T-cell (primary cell): ENCODE results near the gene DMTF1. TPM values are rescaled to one million over a fixed set of nuclear protein-coding genes. Genes with fewer than 3 reads are reported as not detected.

ENCODE experiments used
- ATAC-seq, 4 experiments: fragments of 200-7000 bp in 3 of 4; fragments of 150-1000 bp in 1 of 4; cut with Tn5 transposase; replicated peaks in 1 of 4; 1 replicate in 3 of 4; 2 replicates in 1 of 4; pipeline ENCODE4 v1.10.0; 2021; ENCODE audit warnings: moderate library complexity in 3 of 4, mild to moderate bottlenecking in 2 of 4, moderate number of reproducible peaks in 1 of 4
- CTCF ChIA-PET, 2 donors: fragments of 300-600 bp; sonication (Branson Sonifier 250); formaldehyde crosslinking; loops; one replicate each; lab custom pipeline; 2022; ENCODE audit warnings: antibody characterized with exemption in 2 of 2; lab: Charles Lee
- POLR2A ChIA-PET, 2 donors: fragments of 300-600 bp; sonication (Branson Sonifier 250); formaldehyde crosslinking; loops; one replicate each; lab custom pipeline; 2022; ENCODE audit warnings: antibody characterized with exemption in 2 of 2; lab: Charles Lee
- DNase-seq, 35 experiments: peaks; one replicate each; pipeline versions ENCODE4 v3.0.0 to v3.0.0-alpha.2; 2013 to 2023
- H3K27ac ChIP-seq: one replicate; pipeline ENCODE4 v1.5.1; 2013; ENCODE audit warnings: low read length
- H3K27me3 ChIP-seq, 2 experiments: replicated peaks in 1 of 2; 1 replicate in 1 of 2; 2 replicates in 1 of 2; pipeline versions ENCODE4 v1.6.1 to v1.7.0; 2013; ENCODE audit warnings: low read length in 1 of 2, mixed read lengths in 1 of 2; ENCODE audit not compliant: control insufficient read depth in 2 of 2, insufficient read depth in 2 of 2; ENCODE audit errors: extremely low read depth in 1 of 2
- H3K36me3 ChIP-seq, 2 donors: 1 replicate in 1 of 2; 2 replicates in 1 of 2; pipeline versions ENCODE4 v1.6.1 to v1.7.0; 2013; ENCODE audit warnings: low read length in 1 of 2; ENCODE audit not compliant: control insufficient read depth in 2 of 2, insufficient read depth in 1 of 2; ENCODE audit errors: extremely low read depth in 1 of 2
- H3K4me1 ChIP-seq, 2 experiments: 1 replicate in 1 of 2; 2 replicates in 1 of 2; pipeline versions ENCODE4 v1.6.1 to v1.7.0; 2013; ENCODE audit warnings: low read length in 2 of 2, mixed read lengths in 1 of 2; ENCODE audit not compliant: insufficient read depth in 2 of 2, control insufficient read depth in 1 of 2; ENCODE audit errors: extremely low read depth in 1 of 2
- H3K4me3 ChIP-seq, 2 donors: 1 replicate in 1 of 2; 2 replicates in 1 of 2; pipeline versions ENCODE4 v1.5.1 to v1.7.0; 2013; ENCODE audit warnings: mild to moderate bottlenecking in 2 of 2, low read length in 1 of 2, moderate library complexity in 1 of 2; ENCODE audit not compliant: control insufficient read depth in 1 of 2; ENCODE audit errors: extremely low read depth in 1 of 2
- H3K9me3 ChIP-seq: 2 replicates; pipeline ENCODE4 v1.7.0; 2013
- H3K27ac Mint-ChIP-seq, 2 donors: one replicate each; pipeline ENCODE4 v1.8.0; 2020 to 2021; ENCODE audit warnings: mild to moderate bottlenecking in 2 of 2, mixed read lengths in 2 of 2
- H3K27me3 Mint-ChIP-seq, 2 donors: one replicate each; pipeline ENCODE4 v1.8.0; 2021 to 2022; ENCODE audit warnings: mixed read lengths in 2 of 2
- H3K36me3 Mint-ChIP-seq: one replicate; pipeline ENCODE4 v1.8.0; 2021; ENCODE audit warnings: mixed read lengths
- H3K4me1 Mint-ChIP-seq, 3 donors: one replicate each; pipeline ENCODE4 v1.8.0; 2020 to 2022; ENCODE audit warnings: mixed read lengths in 3 of 3, mild to moderate bottlenecking in 1 of 3
- H3K4me3 Mint-ChIP-seq, 3 donors: one replicate each; pipeline ENCODE4 v1.8.0; 2020 to 2022; ENCODE audit warnings: mild to moderate bottlenecking in 3 of 3, mixed read lengths in 3 of 3, moderate library complexity in 3 of 3
- H3K9me3 Mint-ChIP-seq, 3 donors: one replicate each; pipeline ENCODE4 v1.8.0; 2020 to 2022; ENCODE audit warnings: mixed read lengths in 3 of 3
- WGBS: methylation state at CpG from one replicate; pipeline ENCODE4 v1.1.5; 2013; ENCODE audit warnings: missing lambda C conversion rate; ENCODE audit not compliant: insufficient coverage; 5-methylcytosine and 5-hydroxymethylcytosine counted together
- total RNA-seq, 35 experiments: library from RNA in 6 of 35; stranded (reverse) in 6 of 35; fragments of 120-200 nt in 1 of 35; gene quantifications; one replicate each; pipeline versions ENCODE4 v1.2.1 to v1.2.4 and lab custom pipeline; 2013 to 2026

The DMTF1 gene
- total RNA-seq, 5 donors from 2014 or later (not counting 1 experiment from before 2014, with no cell fraction given) = 128 to 176 (median 136) TPM

DNA sequence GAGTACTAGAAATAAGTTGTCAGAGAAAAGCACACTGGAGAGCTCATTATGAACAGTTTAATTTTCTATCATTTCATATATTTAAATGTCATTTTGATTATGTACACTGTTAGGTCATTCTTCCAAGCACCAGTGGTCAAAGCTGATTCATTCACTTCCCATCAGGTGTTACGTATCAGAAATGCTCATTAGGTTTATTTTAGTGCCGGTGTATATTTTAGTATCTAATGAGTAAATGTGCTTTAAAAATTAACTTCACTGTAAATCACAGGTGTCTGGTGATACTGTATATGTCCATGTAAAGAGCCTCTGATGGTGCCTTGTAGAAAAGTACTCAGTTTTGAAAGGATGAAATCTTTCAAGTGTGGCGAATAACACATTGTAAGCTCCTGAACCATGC lies 3.5 kb downstream of the DMTF1 start:
- Histone ChIP-seq H3K36me3 (no peaks in the 10 kb centered on the region), H3K27me3 (no peaks in the 10 kb centered on the region), H3K27ac (no peak overlapping the region), H3K4me3 (no peak overlapping the region), H3K4me1 (peaks cover 13 to 29% of the 10 kb centered on the region in 2 experiments), H3K9me3 (no peaks in the 10 kb centered on the region)
- H3K36me3 Mint-ChIP-seq = peaks cover 4% of the 10 kb centered on the region
- peaks cover 69 to 80% (median 77%) of the 10 kb centered on the region in 3 donors for H3K4me1 Mint-ChIP-seq
- CTCF ChIA-PET = interaction anchor here (0.6 to 0.7 kb wide), 4 partner anchors 8 to 260 kb away, joined by 3 to 6 read pairs (median 5); partner anchors contain the start of genes ELAPOR2 (in 1 of the 2) and TMEM243 (in 1 of the 2)
- H3K27me3 Mint-ChIP-seq = no peaks in the 10 kb centered on the region
- WGBS = no CpG with 5 or more reads among the region's 3 CpGs
- no peak overlapping the region for H3K27ac Mint-ChIP-seq
- ATAC-seq (no peak), DNase-seq (no peak)
- no peaks in the 10 kb centered on the region for H3K9me3 Mint-ChIP-seq
- peak overlapping the region; percentile 8 to 44 (median 13) for H3K4me3 Mint-ChIP-seq
- POLR2A ChIA-PET = interaction anchor here in 1 of 2 donors (0.7 to 0.9 kb wide), 2 partner anchors 17 kb away, joined by 4 to 7 read pairs; no protein-coding TSS in a partner anchor

DNA sequence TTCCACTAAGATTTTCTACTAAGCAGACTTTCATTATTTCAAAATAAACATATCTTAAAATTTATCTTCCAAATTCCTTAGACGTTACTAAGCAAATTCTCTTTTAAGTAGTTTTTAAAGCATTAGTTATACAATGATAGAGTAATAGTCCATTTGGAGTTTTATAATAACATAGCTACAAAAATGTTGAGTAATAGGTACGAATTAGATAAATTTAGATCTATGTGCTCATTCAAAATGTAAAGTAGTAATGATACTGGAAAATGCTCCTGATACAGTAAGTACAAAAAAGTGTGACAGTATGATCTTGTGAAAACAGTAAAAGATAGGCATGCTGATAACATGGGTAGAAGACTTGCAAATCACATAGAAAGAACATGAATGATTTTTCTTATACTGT lies 4.5 kb downstream of the DMTF1 start:
- ChIA-PET CTCF (interaction anchor here in 1 of 2 donors (0.7 kb wide), 1 partner anchor 8 kb away, joined by 3 read pairs; no protein-coding TSS in a partner anchor), POLR2A (interaction anchor here (0.6 kb wide), 2 partner anchors 55 to 127 kb away, joined by 3 to 5 read pairs; no protein-coding TSS in a partner anchor)
- ATAC-seq (no peak), DNase-seq (no peak)
- peak overlapping the region in 1 of 3 donors; percentile 8 for H3K4me3 Mint-ChIP-seq
- no peaks in the 10 kb centered on the region for H3K9me3 ChIP-seq
- H3K27me3 ChIP-seq = no peaks in the 10 kb centered on the region
- H3K27ac ChIP-seq = no peak overlapping the region
- peak overlapping the region in 1 of 2 donors; percentile 11 for H3K27ac Mint-ChIP-seq
- peaks cover 4% of the 10 kb centered on the region for H3K36me3 Mint-ChIP-seq
- H3K4me1 ChIP-seq = peaks cover 15 to 27% of the 10 kb centered on the region in 2 experiments
- WGBS = no CpG with 5 or more reads among the region's 2 CpGs
- no peaks in the 10 kb centered on the region for H3K27me3 Mint-ChIP-seq
- no peaks in the 10 kb centered on the region for H3K9me3 Mint-ChIP-seq
- no peaks in the 10 kb centered on the region for H3K36me3 ChIP-seq
- H3K4me3 ChIP-seq = no peak overlapping the region
- peaks cover 71 to 77% (median 73%) of the 10 kb centered on the region in 3 donors for H3K4me1 Mint-ChIP-seq

DNA sequence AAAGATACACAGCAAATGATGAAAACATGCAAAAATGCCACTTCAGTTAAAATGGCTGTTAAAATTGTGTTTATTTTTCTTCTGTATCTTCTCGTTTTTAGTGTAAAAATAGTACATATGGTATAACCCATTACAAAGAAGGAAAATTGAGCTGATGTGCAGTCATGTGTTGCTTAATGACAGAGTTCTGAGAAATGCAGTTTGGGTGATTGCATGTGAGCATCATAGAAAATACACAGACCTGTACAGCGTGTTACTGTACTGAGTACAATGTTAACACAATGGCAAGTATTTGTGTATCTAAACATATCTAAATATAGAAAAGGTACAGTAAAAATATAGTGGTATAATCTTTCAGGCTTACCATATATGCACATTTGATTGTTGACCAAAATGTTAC lies 7.3 kb downstream of the DMTF1 start:
- Mint-ChIP-seq H3K27me3 (no peaks in the 10 kb centered on the region), H3K27ac (no peak overlapping the region), H3K4me1 (peaks cover 60 to 77% (median 69%) of the 10 kb centered on the region in 3 donors), H3K9me3 (no peaks in the 10 kb centered on the region), H3K36me3 (peaks cover 14% of the 10 kb centered on the region), H3K4me3 (no peak overlapping the region)
- Histone ChIP-seq H3K27ac (no peak overlapping the region), H3K4me1 (peaks cover 6 to 13% of the 10 kb centered on the region in 2 experiments), H3K36me3 (peaks cover 0 to 12% of the 10 kb centered on the region in 2 donors), H3K27me3 (no peaks in the 10 kb centered on the region), H3K4me3 (no peak overlapping the region), H3K9me3 (no peaks in the 10 kb centered on the region)
- ChIA-PET CTCF (interaction anchor here in 1 of 2 donors (1.4 kb wide), 1 partner anchor 11 kb away, joined by 6 read pairs; no protein-coding TSS in a partner anchor), POLR2A (no interaction called here)
- DNase-seq (no peak), ATAC-seq (no peak)
- no CpG with 5 or more reads among the region's 2 CpGs for WGBS

DNA sequence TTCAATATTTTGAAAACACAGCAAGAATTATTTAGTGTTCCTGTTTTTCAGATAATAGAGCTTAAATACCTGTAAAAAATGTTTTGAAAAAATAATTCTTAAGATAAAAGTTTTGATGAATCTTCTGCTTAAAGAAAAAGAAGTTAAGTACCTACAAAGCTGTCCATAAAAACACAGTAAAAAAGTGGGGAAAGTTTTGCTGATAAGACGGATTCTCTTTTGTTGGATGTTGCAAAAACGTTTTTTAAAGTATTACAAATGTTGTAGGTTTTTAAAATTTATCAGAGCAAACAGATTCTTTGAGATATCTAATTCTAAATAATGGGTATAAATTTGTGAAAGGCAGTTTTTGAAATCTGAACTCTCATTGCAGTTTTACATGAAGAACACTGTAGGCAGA lies 12.2 kb downstream of the DMTF1 start:
- Mint-ChIP-seq H3K27ac (no peak overlapping the region), H3K9me3 (no peaks in the 10 kb centered on the region), H3K4me1 (peaks cover 45 to 59% (median 56%) of the 10 kb centered on the region in 3 donors), H3K4me3 (no peak overlapping the region), H3K27me3 (no peaks in the 10 kb centered on the region), H3K36me3 (peaks cover 49% of the 10 kb centered on the region)
- Histone ChIP-seq H3K4me3 (no peak overlapping the region), H3K9me3 (no peaks in the 10 kb centered on the region), H3K36me3 (peaks cover 0 to 60% of the 10 kb centered on the region in 2 donors), H3K27me3 (no peaks in the 10 kb centered on the region), H3K27ac (no peak overlapping the region), H3K4me1 (peaks cover 0 to 6% of the 10 kb centered on the region in 2 experiments)
- no CpG with 5 or more reads among the region's 2 CpGs for WGBS
- ChIA-PET CTCF (interaction anchor here (0.5 to 0.6 kb wide), 9 partner anchors 9 to 770 kb away, joined by 3 to 7 read pairs (median 5); no protein-coding TSS in a partner anchor), POLR2A (interaction anchor here (0.5 to 0.6 kb wide), 5 partner anchors 10 to 1038 kb away, joined by 3 to 9 read pairs (median 3); no protein-coding TSS in a partner anchor)
- no peak for DNase-seq
- ATAC-seq = no peak

DNA sequence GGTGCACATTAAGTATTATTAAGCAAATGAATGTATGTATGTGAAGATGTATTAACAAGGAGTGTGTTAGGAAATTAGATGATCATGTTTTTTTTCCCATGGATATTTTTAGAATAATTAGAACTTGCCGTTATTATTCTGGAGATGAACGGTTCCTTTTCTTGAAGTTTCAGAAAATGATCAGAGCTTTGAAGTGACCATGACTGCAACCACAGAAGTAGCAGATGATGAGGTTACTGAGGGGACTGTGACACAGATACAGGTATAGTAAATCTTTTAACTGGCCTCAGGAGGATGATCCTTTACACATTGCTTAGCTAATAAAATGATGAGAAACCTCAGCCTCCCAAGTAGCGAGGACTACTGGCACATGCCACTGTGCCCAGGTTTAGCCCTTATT lies 18.6 kb downstream of the DMTF1 start:
- Mint-ChIP-seq H3K27ac (peak overlapping the region in 1 of 2 donors; percentile 73), H3K4me1 (peaks cover 26 to 32% (median 29%) of the 10 kb centered on the region in 3 donors), H3K4me3 (no peak overlapping the region), H3K36me3 (peaks cover 69% of the 10 kb centered on the region), H3K27me3 (no peaks in the 10 kb centered on the region), H3K9me3 (no peaks in the 10 kb centered on the region)
- no peaks in the 10 kb centered on the region for H3K4me1 ChIP-seq
- no peak overlapping the region for H3K27ac ChIP-seq
- peaks cover 0 to 93% of the 10 kb centered on the region in 2 donors for H3K36me3 ChIP-seq
- CTCF ChIA-PET = interaction anchor here (0.6 to 1.1 kb wide), 3 partner anchors 17 to 258 kb away, joined by 4 to 6 read pairs (median 5); no protein-coding TSS in a partner anchor
- ATAC-seq (no peak), DNase-seq (no peak)
- H3K4me3 ChIP-seq = no peak overlapping the region
- no peaks in the 10 kb centered on the region for H3K9me3 ChIP-seq
- POLR2A ChIA-PET = interaction anchor here in 1 of 2 donors (0.5 to 1.4 kb wide), 2 partner anchors 12 to 27 kb away, joined by 5 to 9 read pairs; no protein-coding TSS in a partner anchor
- WGBS = 100% methylated on average over 2 of the region's 3 CpGs
- H3K27me3 ChIP-seq = no peaks in the 10 kb centered on the region

DNA sequence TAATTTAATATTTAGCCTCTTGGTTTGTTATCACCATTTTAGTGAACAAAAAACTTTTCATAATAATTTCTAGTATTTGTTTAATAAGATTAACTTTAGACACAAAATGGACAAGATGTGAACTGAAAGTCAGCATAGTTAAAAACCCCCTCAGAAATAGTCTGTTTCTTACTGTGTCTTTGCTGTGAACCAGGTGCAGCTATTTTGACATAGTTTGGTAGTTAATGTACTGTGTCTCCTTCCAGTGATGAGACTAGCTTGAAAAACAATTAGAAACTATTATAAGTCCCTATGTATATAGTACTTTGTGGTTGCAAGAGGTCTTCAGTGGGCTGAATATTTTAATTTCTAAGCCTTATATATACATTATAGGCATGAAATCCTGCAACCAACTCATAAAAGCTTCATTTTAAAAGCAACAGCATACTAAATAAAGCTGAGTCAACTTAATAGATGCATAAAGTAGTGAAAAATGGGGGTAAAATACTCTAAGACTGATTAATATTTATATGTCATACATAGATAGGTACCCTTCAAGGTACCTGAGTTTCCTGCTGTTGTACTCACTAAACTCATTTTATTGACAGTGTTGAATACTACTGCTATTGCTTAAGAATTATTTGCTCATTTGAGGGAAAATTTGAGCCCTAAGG lies 19.2 kb downstream of the DMTF1 start:
- H3K4me1 Mint-ChIP-seq = peaks cover 30 to 34% (median 30%) of the 10 kb centered on the region in 3 donors
- CTCF ChIA-PET = interaction anchor here (0.6 to 1.1 kb wide), 3 partner anchors 17 to 259 kb away, joined by 4 to 6 read pairs (median 5); no protein-coding TSS in a partner anchor

More for the DNA sequence above, 19.2 kb downstream of the DMTF1 start:
- DNase-seq (no peak), ATAC-seq (no peak)
- H3K9me3 Mint-ChIP-seq = no peaks in the 10 kb centered on the region
- no peaks in the 10 kb centered on the region for H3K27me3 Mint-ChIP-seq
- Histone ChIP-seq H3K36me3 (peaks cover 0 to 94% of the 10 kb centered on the region in 2 donors), H3K27me3 (no peaks in the 10 kb centered on the region), H3K27ac (no peak overlapping the region), H3K4me3 (no peak overlapping the region), H3K9me3 (no peaks in the 10 kb centered on the region), H3K4me1 (no peaks in the 10 kb centered on the region)
- H3K36me3 Mint-ChIP-seq = peaks cover 68% of the 10 kb centered on the region
- no peak overlapping the region for H3K4me3 Mint-ChIP-seq
- H3K27ac Mint-ChIP-seq = no peak overlapping the region
- POLR2A ChIA-PET = interaction anchor here (0.5 to 1.4 kb wide), 4 partner anchors 12 to 43 kb away, joined by 3 to 9 read pairs (median 4); no protein-coding TSS in a partner anchor
